HPDE6-E6E7 (cell line): ENCODE results near the gene THRB.

Experiments
- DNase-seq: peaks from one replicate; pipeline ENCODE4 v3.0.0; 2011; ENCODE audit warnings: missing footprints; ENCODE audit errors: extremely low spot score

Gene THRB

DNA sequence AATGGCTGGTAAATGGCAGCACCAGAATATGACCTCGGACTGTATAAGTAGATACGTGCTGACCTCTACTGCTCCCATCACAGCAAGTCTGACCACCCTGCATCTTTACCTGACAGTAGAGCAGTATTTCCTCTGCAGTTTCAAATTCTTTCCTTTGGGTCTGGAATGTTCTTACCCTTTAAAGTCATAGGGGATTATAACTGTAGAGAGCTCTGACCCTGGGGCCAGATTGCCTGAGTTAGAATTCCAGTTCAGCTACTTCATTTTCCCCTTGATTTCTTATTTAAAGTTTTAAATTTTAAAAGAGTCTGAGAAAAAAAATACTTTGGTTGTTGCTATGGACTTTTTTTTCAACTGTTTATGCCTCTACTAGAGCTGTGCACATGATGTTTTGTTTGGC is 311.9 kb downstream of the THRB start:
- DNase-seq = no peak

DNA sequence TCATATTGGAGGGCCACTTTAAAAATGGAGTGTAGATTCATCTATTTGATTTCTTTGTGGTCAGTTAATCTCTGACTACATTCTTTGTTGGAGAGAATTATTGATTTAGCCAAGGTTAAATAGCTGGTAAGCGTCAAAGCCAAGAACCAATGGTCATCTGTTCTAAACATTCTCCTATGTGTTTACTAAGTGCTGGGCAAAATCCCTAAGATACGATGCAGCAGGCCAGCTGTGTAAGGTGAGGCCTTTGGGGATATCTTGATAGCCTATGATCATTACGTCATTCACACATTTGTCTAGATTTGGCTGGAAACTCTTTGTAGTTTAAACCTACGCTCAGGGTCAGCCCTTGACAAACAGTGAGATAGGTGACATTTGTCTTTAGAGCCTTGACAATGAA is 313.4 kb downstream of the THRB start:
- no peak for DNase-seq

DNA sequence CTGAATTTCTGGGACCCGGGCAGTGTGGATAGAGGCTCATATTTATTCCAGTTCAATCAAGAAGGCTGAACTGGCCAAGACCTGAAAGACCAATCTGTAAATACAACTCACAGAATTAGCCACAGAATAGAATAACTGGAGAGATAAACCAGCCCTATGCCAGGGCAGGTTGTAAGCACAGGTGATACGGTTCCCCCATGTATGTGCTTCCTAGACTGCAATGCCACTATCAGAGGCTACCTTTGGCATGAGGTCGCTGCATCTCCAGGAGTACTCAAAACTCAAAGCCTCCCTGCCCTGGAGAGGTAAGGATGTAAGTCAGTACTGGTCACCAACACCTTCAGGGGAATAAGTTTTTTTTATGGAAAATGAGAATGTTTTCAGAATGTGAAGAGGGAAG is 314.0 kb downstream of the THRB start:
- no peak for DNase-seq

DNA sequence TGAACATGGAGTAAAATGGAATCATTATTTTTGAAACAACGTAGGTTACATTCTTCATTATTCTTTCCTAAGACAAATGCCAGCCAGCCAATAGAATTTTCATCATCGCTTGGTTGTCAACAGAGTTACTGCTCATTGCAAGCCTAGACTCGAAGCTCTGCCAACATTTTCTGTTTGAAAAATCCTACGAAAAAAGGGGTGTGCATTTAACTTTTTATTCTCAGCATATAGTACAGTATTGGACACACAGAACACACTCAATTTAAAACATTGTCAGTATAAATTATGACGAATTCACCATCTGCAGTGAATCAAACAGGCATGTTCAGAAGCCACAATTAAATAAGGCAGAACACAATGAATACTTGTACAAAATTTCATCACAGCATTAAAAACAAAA is 317.4 kb downstream of the THRB start:
- no peak for DNase-seq

- DNase-seq = no peak
These were observed 320.0 kb downstream of the THRB start for GRCh38 chr3:24174614-24175013.

DNA sequence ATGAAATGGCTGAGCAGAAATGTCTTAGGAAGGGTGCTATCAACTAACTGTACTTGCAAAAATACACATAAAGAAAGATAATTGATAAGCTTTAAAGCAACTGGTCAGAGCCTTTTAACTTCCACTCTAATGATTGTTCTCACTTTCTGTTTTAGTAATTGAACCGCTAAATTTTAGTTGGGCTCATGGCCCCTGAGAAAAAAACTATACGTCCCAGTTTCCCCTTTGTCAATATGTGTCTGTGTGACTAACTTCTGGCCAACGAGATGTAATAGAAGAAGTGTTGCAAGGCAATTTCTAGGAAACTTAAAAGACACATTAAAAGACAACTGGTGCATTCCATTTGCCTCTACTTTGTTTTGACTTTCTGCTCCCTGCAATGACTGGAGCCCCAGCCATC is 325.7 kb downstream of the THRB start:
- DNase-seq = no peak

- DNase-seq = no peak
These were observed 327.2 kb downstream of the THRB start for GRCh38 chr3:24167429-24167828.

DNA sequence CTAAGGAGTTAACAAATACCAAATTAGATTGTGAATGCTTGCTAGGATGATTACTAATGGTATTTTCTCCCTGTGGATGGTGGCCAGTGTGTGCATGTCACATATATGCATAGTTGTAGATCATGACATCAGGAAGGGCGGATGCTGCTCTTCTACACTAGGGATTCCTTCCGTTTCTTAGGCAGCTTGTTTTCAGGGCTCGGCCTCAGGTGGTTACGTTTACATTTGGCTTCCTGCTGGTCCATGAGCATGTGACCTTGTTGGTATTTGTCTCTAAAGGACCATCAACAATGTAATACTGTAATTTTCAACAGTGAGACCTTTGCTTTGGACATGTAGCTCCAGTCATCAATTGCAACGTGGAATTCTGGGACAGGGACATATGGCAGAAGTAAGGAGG is 328.1 kb downstream of the THRB start:
- no peak for DNase-seq

DNA sequence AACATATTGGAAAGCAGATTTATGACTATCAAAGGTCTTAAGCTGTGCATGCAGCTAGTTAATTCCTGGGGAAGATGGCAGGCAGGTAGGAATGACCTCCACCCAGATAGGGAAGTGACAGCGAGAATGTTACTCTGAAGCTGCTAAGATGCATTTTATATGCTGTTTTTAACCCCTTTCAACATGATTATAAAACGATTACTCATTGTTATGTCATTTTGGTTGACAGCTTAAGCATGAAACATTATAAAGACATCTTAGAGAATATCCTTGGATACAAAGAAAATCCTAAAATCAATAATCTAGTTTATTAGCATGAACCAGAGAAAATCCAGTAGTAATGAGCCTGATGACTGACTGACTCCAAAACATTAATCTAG is 329.1 kb downstream of the THRB start:
- no peak for DNase-seq

DNA sequence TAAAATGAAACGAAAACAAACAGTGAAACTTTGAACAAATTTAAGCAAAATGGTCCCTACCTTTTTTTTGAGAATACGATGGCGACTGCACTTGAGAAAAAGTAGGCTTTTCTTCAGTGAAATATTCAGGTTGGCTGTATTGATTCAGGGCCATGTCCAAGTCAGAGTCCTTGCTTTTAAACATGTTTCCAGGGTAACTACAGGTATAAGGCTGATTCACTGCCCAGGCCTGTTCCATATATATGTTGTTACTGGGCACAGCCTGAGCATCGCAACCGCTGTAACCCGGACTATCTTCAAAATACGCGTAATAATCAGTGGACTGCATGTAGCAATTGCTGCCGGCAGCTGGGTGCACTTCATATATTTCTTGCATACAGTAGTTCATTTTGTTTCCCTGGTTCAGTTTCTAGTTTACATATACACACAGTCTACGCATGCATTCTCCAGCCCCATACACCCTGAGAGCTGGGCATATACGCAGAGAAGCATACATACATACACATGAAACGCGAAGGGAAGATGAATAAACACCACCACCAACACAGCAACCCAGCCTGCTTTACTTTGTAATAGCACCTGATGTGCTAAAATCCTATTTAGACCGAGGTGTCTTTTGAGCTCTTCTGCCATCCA is 329.6 kb downstream of the THRB start:
- no peak for DNase-seq

DNA sequence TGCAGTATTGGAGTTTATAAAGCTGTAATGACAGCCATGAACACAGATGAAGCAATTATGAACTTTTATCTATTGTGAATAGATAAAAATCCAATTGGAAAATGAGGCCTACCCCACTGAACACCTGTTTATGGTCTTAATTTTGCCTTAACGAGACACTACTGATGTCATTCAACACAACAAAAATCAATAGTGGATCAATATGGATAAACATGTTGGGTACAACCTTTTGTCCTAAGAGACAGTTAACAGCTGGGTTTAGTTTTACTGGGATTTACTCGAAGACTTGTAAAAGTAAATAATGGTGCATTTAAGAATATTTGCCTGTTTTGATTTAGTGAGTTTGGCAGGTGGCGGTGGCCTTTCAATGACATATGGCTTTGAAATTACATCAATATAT is 331.7 kb downstream of the THRB start:
- DNase-seq = no peak

DNA sequence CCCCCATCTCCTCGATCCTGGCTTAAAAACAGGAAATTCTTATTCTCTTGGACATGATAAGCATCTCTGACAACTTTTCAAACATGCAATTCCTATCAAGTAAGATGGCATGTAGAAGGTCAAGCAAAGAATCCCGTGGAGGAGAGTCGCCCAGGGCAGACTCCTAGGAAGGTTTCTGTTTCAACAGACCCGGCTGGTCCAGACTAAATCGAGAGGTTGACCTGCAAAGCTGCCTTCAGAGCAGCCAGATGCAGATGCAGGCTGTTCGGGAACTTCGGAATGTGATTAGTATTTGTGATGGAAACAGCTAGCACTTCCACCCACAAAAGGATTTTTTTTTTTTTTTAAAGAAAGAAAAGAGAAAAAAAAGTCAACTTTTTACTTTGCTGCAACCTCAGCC is 332.8 kb downstream of the THRB start:
- DNase-seq = no peak

- DNase-seq = no peak
These were observed 334.1 kb downstream of the THRB start for GRCh38 chr3:24160424-24161095.

DNA sequence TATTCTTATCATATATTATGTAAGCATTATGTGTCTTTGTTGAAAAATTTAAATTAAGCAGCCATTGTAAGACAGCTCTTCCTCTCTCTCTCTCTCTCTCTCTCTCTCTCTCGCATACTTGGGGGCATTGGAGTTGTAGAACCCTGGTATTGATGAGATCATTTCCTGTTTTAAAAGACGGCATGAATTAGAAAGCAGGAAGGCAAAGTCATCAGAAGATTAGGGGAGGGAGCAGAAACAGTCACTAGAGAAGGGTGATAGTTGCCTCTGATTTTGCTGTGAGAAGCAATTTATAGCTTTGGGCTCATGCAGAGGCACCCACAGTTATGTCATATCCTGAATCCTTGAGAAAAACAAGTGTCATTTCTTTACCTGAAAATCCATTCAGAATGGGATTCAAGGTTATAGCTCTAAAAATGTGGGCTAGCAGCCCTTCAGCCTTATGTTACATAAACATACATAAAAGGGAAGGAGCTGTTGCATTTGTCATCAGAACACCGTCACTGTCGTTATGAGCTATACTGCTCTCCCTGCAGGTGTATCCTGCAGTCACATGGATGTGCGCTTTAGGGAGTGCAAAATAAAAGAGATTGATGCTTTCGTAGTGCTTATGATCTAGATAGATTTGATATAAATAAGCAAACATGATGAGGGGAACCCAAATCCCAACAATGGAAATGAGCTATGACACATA is 335.7 kb downstream of the THRB start:
- no peak for DNase-seq

DNA sequence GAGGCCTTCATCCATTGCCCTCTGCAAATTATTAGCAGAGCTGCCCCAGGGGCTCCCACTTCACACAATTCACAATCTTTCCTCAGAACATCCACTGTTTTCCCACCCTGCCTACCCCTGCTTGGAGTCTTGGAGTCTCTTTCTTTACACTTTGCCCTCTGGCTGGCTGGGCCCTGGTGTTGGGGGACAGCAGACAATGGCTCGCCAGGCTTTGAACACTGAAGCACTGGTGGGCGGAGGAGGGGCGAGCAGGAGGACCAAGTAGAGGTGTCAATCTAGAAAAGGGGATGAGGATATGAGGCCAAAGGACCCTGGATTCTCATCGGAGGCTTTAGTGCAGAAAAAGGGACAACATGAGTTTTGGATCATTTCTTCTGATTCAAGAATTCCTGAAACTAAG is 337.5 kb downstream of the THRB start:
- no peak for DNase-seq

DNA sequence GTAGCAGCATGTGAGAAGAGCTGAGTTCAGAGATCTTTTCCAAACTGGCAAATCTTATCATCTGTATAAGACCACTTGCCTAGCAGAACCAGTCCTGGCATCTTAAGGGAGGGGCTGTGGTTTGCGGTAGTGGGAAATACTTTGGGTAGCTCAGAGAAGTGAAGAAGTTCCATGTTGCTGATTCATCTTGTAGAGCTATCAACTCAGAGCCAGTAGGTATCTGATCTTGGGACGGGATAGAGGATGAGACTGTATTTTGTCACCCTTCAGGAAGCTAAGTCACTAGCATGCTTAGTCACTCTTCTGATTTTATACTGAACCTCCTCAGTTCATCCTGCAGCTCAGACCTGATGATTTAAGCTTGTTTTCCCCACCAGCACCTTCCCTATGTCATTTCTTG is 338.2 kb downstream of the THRB start:
- DNase-seq = no peak

DNA sequence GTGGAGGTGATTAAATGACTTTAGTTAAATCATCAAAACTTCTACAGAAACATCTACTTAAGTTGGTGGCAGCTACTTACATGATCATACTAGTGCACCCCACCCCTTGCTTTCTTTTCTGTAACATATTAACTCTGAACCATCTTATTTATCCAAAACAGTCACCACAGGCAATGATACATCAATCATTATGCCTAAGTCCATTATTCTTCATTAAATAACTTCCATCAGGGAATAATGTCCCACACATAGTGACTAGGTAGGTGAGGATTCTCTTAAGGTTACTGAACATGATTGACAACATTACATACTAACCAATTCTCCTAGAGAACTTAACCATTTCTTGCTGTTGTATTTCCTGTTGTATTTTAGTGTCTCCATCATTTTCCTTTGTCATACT is 339.4 kb downstream of the THRB start:
- no peak for DNase-seq

DNA sequence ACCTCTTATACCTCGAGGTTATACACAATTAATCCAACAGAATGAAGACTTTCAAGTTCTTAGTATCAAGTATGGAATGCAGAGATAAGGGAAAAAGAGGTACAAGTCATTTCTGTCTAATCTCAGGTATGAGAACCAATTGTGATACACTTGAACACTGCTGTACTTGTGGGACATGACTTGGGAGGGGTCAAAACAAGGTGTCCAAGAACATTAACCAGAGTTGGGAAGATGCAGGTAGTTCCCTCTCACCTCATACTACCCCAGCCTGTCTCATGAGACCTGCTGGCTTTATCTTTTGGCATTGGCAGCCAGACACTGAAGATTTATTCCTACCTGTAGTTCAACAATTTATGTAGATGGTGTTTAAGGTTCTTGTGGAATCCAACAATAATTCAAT is 339.9 kb downstream of the THRB start:
- DNase-seq = no peak

DNA sequence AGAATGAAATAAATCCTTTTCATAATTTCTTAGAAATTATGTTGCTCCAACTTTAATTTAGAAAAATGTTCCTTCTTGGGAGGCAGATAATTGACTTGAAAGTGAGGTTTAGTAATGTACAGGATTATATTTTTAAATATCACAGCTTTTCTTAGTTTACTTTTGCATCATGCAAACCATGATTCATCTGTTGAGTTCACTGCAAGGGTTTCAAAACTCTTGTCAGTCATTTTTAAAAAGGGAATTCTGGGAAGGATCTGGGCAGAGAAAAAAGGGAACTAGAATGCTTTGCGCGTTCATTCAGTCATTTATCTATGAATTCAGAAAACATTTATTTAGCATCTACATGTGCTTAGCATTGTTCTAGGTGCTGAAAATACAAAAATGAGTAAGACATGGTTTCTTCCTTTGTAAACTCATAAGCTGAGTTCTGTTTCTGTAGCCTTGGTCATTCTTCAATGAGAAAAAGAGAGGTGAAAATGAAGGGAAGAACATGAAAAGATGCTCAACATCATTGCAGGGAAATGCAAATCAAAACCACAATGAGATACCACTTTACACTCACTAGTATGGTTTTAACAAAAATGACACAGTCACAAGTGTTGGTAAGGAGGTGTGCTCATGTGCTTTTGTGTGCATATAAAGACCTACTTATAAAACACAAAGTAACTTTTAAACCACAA is 340.5 kb downstream of the THRB start:
- no peak for DNase-seq

- DNase-seq = no peak
These were observed 343.1 kb downstream of the THRB start for GRCh38 chr3:24151594-24151993.

GRCh38 chr3:24149032-24149431 is 345.6 kb downstream of the THRB start:
- no peak for DNase-seq

GRCh38 chr3:24145981-24146822 is 348.4 kb downstream of the THRB start:
- no peak for DNase-seq
